HL-60 (cell line): Measurements from ENCODE around the gene MRPL17.

Experiments
- CTCF ChIP-seq: IDR thresholded peaks from one replicate; pipeline ENCODE4 v1.5.1; 2011; ENCODE audit warnings: low read length, control low read depth, inconsistent platforms; ENCODE audit not compliant: insufficient read depth
- GABPA ChIP-seq: IDR thresholded peaks from 2 replicates; pipeline ENCODE4 v1.6.1; 2012; ENCODE audit warnings: low read depth
- POLR2AphosphoS5 ChIP-seq: IDR thresholded peaks from 2 replicates; pipeline ENCODE4 v1.6.1; 2012; ENCODE audit warnings: low read depth
- TF ChIP-seq, protein P1 (sequence below): IDR thresholded peaks from 2 replicates; pipeline ENCODE4 v1.6.1; 2012; ENCODE audit warnings: low read depth; ENCODE audit not compliant: insufficient replicate concordance

DNA sequence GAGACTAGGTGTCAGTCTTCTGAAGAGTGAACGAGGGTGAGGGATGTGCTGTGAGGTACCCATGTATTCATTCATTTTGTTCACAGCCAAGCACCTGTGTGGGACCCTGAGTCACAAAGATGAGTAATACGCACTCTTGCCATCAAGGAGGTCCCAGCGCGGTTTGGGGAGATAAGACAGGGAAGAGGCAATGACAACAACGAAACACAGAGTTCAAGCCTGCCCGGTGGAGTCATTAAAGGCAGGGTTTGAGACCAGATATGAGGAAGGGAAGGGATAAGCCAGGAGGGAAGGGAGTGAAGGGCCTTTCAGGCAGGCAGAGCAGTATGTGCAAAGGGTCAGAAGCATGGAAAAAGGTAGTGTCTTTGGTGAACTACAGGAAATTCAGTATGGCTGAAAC, 32.2 kb downstream of the MRPL17 start:
- TF ChIP-seq CTCF (no peak), GABPA (no peak), POLR2AphosphoS5 (no peak)
- TF ChIP-seq, protein P1, sequence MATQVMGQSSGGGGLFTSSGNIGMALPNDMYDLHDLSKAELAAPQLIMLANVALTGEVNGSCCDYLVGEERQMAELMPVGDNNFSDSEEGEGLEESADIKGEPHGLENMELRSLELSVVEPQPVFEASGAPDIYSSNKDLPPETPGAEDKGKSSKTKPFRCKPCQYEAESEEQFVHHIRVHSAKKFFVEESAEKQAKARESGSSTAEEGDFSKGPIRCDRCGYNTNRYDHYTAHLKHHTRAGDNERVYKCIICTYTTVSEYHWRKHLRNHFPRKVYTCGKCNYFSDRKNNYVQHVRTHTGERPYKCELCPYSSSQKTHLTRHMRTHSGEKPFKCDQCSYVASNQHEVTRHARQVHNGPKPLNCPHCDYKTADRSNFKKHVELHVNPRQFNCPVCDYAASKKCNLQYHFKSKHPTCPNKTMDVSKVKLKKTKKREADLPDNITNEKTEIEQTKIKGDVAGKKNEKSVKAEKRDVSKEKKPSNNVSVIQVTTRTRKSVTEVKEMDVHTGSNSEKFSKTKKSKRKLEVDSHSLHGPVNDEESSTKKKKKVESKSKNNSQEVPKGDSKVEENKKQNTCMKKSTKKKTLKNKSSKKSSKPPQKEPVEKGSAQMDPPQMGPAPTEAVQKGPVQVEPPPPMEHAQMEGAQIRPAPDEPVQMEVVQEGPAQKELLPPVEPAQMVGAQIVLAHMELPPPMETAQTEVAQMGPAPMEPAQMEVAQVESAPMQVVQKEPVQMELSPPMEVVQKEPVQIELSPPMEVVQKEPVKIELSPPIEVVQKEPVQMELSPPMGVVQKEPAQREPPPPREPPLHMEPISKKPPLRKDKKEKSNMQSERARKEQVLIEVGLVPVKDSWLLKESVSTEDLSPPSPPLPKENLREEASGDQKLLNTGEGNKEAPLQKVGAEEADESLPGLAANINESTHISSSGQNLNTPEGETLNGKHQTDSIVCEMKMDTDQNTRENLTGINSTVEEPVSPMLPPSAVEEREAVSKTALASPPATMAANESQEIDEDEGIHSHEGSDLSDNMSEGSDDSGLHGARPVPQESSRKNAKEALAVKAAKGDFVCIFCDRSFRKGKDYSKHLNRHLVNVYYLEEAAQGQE = no peak
